Spleen (tissue), 11 donors: Measurements from ENCODE around the gene GRM1. TPM values are rescaled to one million over a fixed set of nuclear protein-coding genes. Genes with fewer than 3 reads are reported as not detected.

ENCODE experiments used
- DNase-seq: peaks from one replicate; pipeline ENCODE4 v3.0.0-alpha.2; 2020
- H3K27ac ChIP-seq, 8 donors: fragments of 200-600 bp; sonication (generic) in 7 of 8; 1 replicate in 4 of 8; 2 replicates in 4 of 8; pipeline versions ENCODE4 v1.5.0 to v1.8.0; 2016 to 2021; ENCODE audit warnings: inconsistent platforms in 4 of 8, mild to moderate bottlenecking in 4 of 8, moderate library complexity in 1 of 8
- H3K27me3 ChIP-seq, 7 donors: fragments of 200-600 bp; sonication (generic) in 6 of 7; replicated peaks in 1 of 7; 1 replicate in 4 of 7; 2 replicates in 3 of 7; pipeline versions ENCODE4 v1.5.0 to v1.8.0; 2016 to 2021; ENCODE audit warnings: inconsistent platforms in 3 of 7, mild to moderate bottlenecking in 1 of 7
- H3K36me3 ChIP-seq, 6 donors: fragments of 200-600 bp; sonication (generic) in 5 of 6; 1 replicate in 4 of 6; 2 replicates in 2 of 6; pipeline versions ENCODE4 v1.5.0 to v1.8.0; 2016 to 2021; ENCODE audit warnings: inconsistent platforms in 2 of 6
- H3K4me1 ChIP-seq, 6 donors: fragments of 200-600 bp; sonication (generic) in 5 of 6; 1 replicate in 3 of 6; 2 replicates in 3 of 6; pipeline versions ENCODE4 v1.5.0 to v1.8.0; 2016 to 2021; ENCODE audit warnings: inconsistent platforms in 3 of 6
- H3K4me3 ChIP-seq, 8 donors: fragments of 200-600 bp; sonication (generic) in 7 of 8; 1 replicate in 4 of 8; 2 replicates in 4 of 8; pipeline versions ENCODE4 v1.5.0 to v1.8.0; 2016 to 2021; ENCODE audit warnings: inconsistent platforms in 4 of 8, mild to moderate bottlenecking in 4 of 8, moderate library complexity in 2 of 8
- H3K9me3 ChIP-seq, 8 donors: fragments of 200-600 bp; sonication (generic) in 7 of 8; 1 replicate in 4 of 8; 2 replicates in 4 of 8; pipeline versions ENCODE4 v1.5.0 to v1.8.0; 2016 to 2021; ENCODE audit warnings: inconsistent platforms in 4 of 8
- POLR2A ChIP-seq, 3 donors: fragments of 450-650 bp; IDR thresholded peaks; one replicate each; pipeline ENCODE4 v1.5.1; 2017; ENCODE audit warnings: antibody characterized with exemption in 3 of 3, mild to moderate bottlenecking in 1 of 3
- POLR2AphosphoS5 ChIP-seq, 3 donors: sonication (generic); formaldehyde crosslinking; IDR thresholded peaks; one replicate each; pipeline ENCODE4 v1.5.1; 2017; ENCODE audit warnings: antibody characterized with exemption in 3 of 3
- WGBS, 5 donors: extraction: QIAGEN DNeasy Blood & Tissue Kit in 3 of 5; methylation state at CpG; one replicate each; pipeline versions ENCODE4 v1.1.5 to v1.1.7; 2013 to 2018; 5-methylcytosine and 5-hydroxymethylcytosine counted together
- intact Hi-C: fragments of 100-400 bp; cut with DNase I; formaldehyde crosslinking; loops from one replicate; pipeline ENCODE4 v1.15.0; 2023; ENCODE audit warnings: low total_unique reads
- polyA plus RNA-seq, 3 donors: library from polyadenylated mRNA; stranded (reverse); fragments of 200-250 nt; gene quantifications; one replicate each; pipeline ENCODE4 v1.2.1, GENCODE V29; 2013
- small RNA-seq, 4 donors: library from RNA; depleted of rRNA; stranded (forward); fragments of <200 nt; gene quantifications; one replicate each; pipeline ENCODE3, GENCODE V24; 2016
- total RNA-seq, 7 donors: library from RNA; depleted of rRNA in 3 of 7; stranded (reverse); fragments of >200 nt in 3 of 7; fragmentation: NEBNext Ultra II Directional in 4 of 7; extraction: Animal tissue kit (Norgen Biotek cat#: 25700) in 4 of 7; gene quantifications; one replicate each; pipeline versions ENCODE4 v1.1.0 to v1.2.1, GENCODE V29; 2016 to 2021
- TF ChIP-seq, protein P1 (sequence below), 11 experiments: fragments of 200-600 bp in 7 of 11; fragments of 450-650 bp in 4 of 11; sonication (generic) in 4 of 11; IDR thresholded peaks in 8 of 11; conservative IDR thresholded peaks in 3 of 11; 1 replicate in 7 of 11; 2 replicates in 4 of 11; pipeline versions ENCODE4 v1.4.0 to v1.8.0; 2016 to 2021; ENCODE audit warnings: antibody characterized with exemption in 11 of 11, inconsistent platforms in 4 of 11, mild to moderate bottlenecking in 1 of 11
- donor health status: healthy with polysubstance abuse.
- donor health status: DM: no; HTN: no; CAD: no; lungs with moderate emphysema.
- donor health status: DM: no; HTN: no; CAD: no.
- donor health status: Bipolar disorder and iron deficiency.
- donor health status: healthy.
- donor health status: DM: no; HTN: no; CAD: no.
- donor health status: DM: yes; HTN: yes; CAD: no.

The GRM1 gene
- total and polyA plus RNA-seq, 10 donors, result under 0.01 to 0.19 (median 0.09) TPM; not detected in 3

DNA sequence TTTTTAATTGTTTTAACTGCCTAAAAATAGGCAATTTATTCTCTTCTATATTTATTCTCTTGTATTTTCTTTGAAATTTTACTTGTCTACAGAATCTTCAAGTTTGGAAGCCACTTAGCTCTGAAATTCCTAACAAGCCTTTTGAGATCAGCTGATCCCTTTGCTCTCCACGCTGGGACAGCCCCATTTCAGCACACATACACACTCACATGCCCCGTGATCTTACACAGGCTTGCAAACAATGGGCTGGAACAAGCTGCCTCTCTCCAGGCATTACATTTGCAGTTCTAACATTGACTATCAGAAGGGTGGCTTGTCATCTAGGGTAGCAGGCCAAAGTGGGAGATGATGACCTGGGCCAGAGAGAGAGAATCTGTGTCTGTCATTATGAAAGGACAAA, 452.7 kb downstream of the GRM1 start:
- Histone ChIP-seq H3K9me3 (peaks cover 0 to 17% (median 4%) of the 10 kb centered on the region in 8 donors), H3K4me3 (no peak overlapping the region), H3K4me1 (no peaks in the 10 kb centered on the region), H3K36me3 (no peaks in the 10 kb centered on the region), H3K27ac (no peak overlapping the region), H3K27me3 (no peaks in the 10 kb centered on the region)
- WGBS, 5 donors, result 61 to 74% (median 67%) methylated on average over 2 of the region's 2 CpGs
- TF ChIP-seq POLR2AphosphoS5 (IDR thresholded peaks at IDR 0.05) (no peak), POLR2A (IDR thresholded peaks at IDR 0.05) (no peak)
- TF ChIP-seq, protein P1, sequence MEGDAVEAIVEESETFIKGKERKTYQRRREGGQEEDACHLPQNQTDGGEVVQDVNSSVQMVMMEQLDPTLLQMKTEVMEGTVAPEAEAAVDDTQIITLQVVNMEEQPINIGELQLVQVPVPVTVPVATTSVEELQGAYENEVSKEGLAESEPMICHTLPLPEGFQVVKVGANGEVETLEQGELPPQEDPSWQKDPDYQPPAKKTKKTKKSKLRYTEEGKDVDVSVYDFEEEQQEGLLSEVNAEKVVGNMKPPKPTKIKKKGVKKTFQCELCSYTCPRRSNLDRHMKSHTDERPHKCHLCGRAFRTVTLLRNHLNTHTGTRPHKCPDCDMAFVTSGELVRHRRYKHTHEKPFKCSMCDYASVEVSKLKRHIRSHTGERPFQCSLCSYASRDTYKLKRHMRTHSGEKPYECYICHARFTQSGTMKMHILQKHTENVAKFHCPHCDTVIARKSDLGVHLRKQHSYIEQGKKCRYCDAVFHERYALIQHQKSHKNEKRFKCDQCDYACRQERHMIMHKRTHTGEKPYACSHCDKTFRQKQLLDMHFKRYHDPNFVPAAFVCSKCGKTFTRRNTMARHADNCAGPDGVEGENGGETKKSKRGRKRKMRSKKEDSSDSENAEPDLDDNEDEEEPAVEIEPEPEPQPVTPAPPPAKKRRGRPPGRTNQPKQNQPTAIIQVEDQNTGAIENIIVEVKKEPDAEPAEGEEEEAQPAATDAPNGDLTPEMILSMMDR (IDR thresholded peaks at IDR 0.05 in 8 of 11, conservative IDR thresholded peaks at IDR 0.05 in 3 of 11), result no peak
- intact Hi-C loops, result no loop called here
- DNase-seq, result no peak

DNA sequence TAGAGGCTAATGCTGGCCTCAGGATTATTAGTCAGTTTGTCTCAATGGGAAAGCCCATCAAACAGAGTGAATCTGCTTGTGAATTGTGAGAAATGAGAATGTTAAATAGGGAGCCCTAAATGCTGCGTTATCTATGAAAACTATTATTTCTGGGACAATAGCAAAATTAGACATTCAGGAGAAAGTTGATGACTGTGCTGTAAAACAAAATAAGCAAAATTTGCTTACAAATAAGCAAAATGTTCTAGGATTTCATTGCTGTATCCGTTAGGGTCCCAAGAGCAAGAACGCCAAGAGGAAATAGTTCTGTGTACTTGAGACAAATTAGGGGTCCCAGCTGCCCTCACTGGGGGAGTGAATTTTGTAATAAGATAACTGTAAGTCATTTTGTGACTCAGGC, 455.5 kb downstream of the GRM1 start:
- H3K9me3 ChIP-seq, result peaks cover 0 to 9% (median 2%) of the 10 kb centered on the region in 8 donors
- no peaks in the 10 kb centered on the region for H3K27me3 ChIP-seq
- H3K36me3 ChIP-seq, result no peaks in the 10 kb centered on the region
- WGBS, 5 donors, result 83 to 93% (median 87%) methylated on average over 3 of the region's 3 CpGs
- DNase-seq, result no peak
- TF ChIP-seq, protein P1 (IDR thresholded peaks at IDR 0.05 in 8 of 11, conservative IDR thresholded peaks at IDR 0.05 in 3 of 11), result no peak
- TF ChIP-seq POLR2AphosphoS5 (IDR thresholded peaks at IDR 0.05) (no peak), POLR2A (IDR thresholded peaks at IDR 0.05) (no peak)
- no peak overlapping the region for H3K4me3 ChIP-seq
- H3K27ac ChIP-seq, result no peak overlapping the region
- H3K4me1 ChIP-seq, result no peaks in the 10 kb centered on the region
- intact Hi-C loops, result no loop called here

Small RNA genes lying within 50 kb of the gene (small RNA-seq; reads per million reads assigned to genes)
- gene RNA5SP222, result 0 to 0.08 (median 0.03) reads per million in 4 donors

Other genes with a start within 250 kb of the GRM1 start
- 10 to 100 TPM in 3 of 7 donors, 1 to 10 TPM in 4; 8.1 to 11.1 (median 9.4) TPM for gene FBXO30, start 214.3 kb upstream of the GRM1 start, total RNA-seq
- gene FBXO30, start 214.3 kb upstream of the GRM1 start, polyA plus RNA-seq, result 1 to 10 TPM; 2.1 to 3.3 (median 3.1) TPM
- gene SHPRH, start 64.7 kb upstream of the GRM1 start, total RNA-seq, result 10 to 100 TPM; 24.7 to 58.7 (median 32.7) TPM
- gene SHPRH, start 64.7 kb upstream of the GRM1 start, polyA plus RNA-seq, result 1 to 10 TPM; 3.3 to 3.7 (median 3.7) TPM